ENCODE measurements around the gene IGF1R.
A peak's percentile ranks its signal among the peaks of the same experiment; 100 is the strongest.

DNA sequence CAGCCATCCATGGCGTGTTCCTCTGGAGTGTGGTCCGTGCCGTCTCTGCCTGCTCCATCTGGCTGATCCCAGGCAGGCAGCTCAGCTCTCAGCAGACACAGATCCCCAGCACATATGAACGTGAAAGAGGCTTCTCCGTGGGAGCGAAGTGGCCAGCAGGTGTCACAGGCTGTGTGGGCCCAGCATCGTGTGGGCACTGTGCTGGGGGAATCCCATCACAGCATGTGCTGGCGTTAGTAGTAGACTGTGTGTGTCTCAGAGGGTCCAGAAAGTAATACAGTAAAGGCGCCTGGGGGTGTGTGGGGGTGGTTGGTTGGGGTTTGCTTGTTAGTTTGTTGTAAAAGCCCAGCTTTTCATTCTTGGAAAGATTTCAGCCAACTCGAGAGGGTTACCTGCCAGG, 147.6 kb downstream of the IGF1R start:
- TF ChIP-seq POLR2A (IDR thresholded peaks at IDR 0.05): no peak
- TF ChIP-seq, protein P1, sequence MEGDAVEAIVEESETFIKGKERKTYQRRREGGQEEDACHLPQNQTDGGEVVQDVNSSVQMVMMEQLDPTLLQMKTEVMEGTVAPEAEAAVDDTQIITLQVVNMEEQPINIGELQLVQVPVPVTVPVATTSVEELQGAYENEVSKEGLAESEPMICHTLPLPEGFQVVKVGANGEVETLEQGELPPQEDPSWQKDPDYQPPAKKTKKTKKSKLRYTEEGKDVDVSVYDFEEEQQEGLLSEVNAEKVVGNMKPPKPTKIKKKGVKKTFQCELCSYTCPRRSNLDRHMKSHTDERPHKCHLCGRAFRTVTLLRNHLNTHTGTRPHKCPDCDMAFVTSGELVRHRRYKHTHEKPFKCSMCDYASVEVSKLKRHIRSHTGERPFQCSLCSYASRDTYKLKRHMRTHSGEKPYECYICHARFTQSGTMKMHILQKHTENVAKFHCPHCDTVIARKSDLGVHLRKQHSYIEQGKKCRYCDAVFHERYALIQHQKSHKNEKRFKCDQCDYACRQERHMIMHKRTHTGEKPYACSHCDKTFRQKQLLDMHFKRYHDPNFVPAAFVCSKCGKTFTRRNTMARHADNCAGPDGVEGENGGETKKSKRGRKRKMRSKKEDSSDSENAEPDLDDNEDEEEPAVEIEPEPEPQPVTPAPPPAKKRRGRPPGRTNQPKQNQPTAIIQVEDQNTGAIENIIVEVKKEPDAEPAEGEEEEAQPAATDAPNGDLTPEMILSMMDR (IDR thresholded peaks at IDR 0.05): peak in 1 of 6 experiments; percentile 31
